HepG2 (cell line): ENCODE measurements around the gene CHCHD3. TPM values are rescaled to one million over a fixed set of nuclear protein-coding genes. Genes with fewer than 3 reads are reported as not detected.

Source experiments
- ATAC-seq: fragments of 200-7000 bp; cut with Tn5 transposase; 3 replicates; pipeline ENCODE4 v1.9.1; 2020; ENCODE audit warnings: mild to moderate bottlenecking, moderate library complexity
- BruUV-seq: library from RNA; stranded (reverse); fragments of 400-500 nt; replicated peaks from 2 replicates; lab custom pipeline; 2021; lab: Mats Ljungman, UMichigan
- CTCF ChIA-PET: fragments of 300-600 bp; formaldehyde crosslinking; extraction: SDS; loops from one replicate; lab custom pipeline; 2021; ENCODE audit warnings: low total read pairs, inconsistent platforms, low intra/inter-chr PET ratio; lab: Yijun Ruan, JAX
- POLR2A ChIA-PET: fragments of 350-600 bp; sonication (Branson Sonifier 250); formaldehyde crosslinking; loops from one replicate; lab custom pipeline; 2020; ENCODE audit warnings: antibody characterized with exemption, inconsistent platforms; lab: Yijun Ruan, JAX
- DNase-seq: peaks from one replicate; pipeline ENCODE4 v3.0.0-alpha.2; 2015; ENCODE audit warnings: low spot score
- FAIRE-seq: peaks from 3 replicates; lab custom pipeline; 2011; peaks lifted over from hg19 to GRCh38; lab: Jason Lieb, UNC
- H2AFZ ChIP-seq: one replicate; pipeline ENCODE4 v1.6.1; 2011; ENCODE audit warnings: low read length, inconsistent platforms
- H3K27ac ChIP-seq: fragments of 300-600 bp; 3 replicates; pipeline ENCODE4 v1.8.0; 2011; ENCODE audit warnings: mixed run types, mild to moderate bottlenecking, mixed read lengths, low read length, inconsistent platforms; ENCODE audit not compliant: insufficient read depth; ENCODE audit errors: extremely low read length
- H3K27me3 ChIP-seq, 2 experiments: fragments of 200-600 bp in 1 of 2; 2 replicates in 1 of 2; 3 replicates in 1 of 2; pipeline versions ENCODE4 v1.6.0 to v1.8.0; 2011; ENCODE audit warnings: low read length in 2 of 2, mild to moderate bottlenecking in 2 of 2, moderate library complexity in 2 of 2, inconsistent platforms in 1 of 2; ENCODE audit not compliant: insufficient read depth in 2 of 2, control insufficient read depth in 1 of 2
- H3K36me3 ChIP-seq, 2 experiments: fragments of 200-600 bp in 1 of 2; replicated peaks in 1 of 2; 2 replicates in 1 of 2; 3 replicates in 1 of 2; pipeline versions ENCODE4 v1.5.1 to v1.8.0; 2011; ENCODE audit warnings: low read length in 2 of 2, inconsistent platforms in 1 of 2; ENCODE audit not compliant: insufficient read depth in 2 of 2, control insufficient read depth in 1 of 2
- H3K4me1 ChIP-seq: 2 replicates; pipeline ENCODE4 v1.5.1; 2012; ENCODE audit warnings: low read length, inconsistent platforms; ENCODE audit not compliant: insufficient read depth
- H3K4me2 ChIP-seq: 2 replicates; pipeline ENCODE4 v1.6.0; 2011; ENCODE audit warnings: low read depth, low read length, inconsistent platforms
- H3K4me3 ChIP-seq, 3 experiments: fragments of 200-600 bp in 1 of 3; sonication (generic), shearing (Covaris generic) in 1 of 3; replicated peaks in 1 of 3; 2 replicates each; pipeline ENCODE4 v1.5.1; 2011 to 2016; ENCODE audit warnings: low read length in 3 of 3, inconsistent platforms in 2 of 3, low read depth in 2 of 3, mild to moderate bottlenecking in 2 of 3, control low read depth in 1 of 3, mixed read lengths in 1 of 3; ENCODE audit not compliant: insufficient read depth in 1 of 3
- H3K79me2 ChIP-seq: one replicate; pipeline ENCODE4 v1.6.1; 2011; ENCODE audit warnings: low read length, inconsistent platforms; ENCODE audit not compliant: insufficient read depth
- H3K9ac ChIP-seq: 2 replicates; pipeline ENCODE4 v1.6.0; 2011; ENCODE audit warnings: mild to moderate bottlenecking, low read depth, low read length, inconsistent platforms; ENCODE audit not compliant: insufficient read depth
- H3K9me3 ChIP-seq: 2 replicates; pipeline ENCODE4 v1.5.1; 2012; ENCODE audit warnings: mild to moderate bottlenecking, low read length
- H4K20me1 ChIP-seq: 2 replicates; pipeline ENCODE4 v1.6.0; 2011; ENCODE audit warnings: inconsistent platforms, mild to moderate bottlenecking, low read length, moderate library complexity; ENCODE audit not compliant: insufficient read depth
- ETV6 ChIP-seq: sonication (generic); formaldehyde crosslinking; conservative IDR thresholded peaks from 2 replicates; pipeline ENCODE4 v1.4.0; 2020; ENCODE audit warnings: missing genetic modification reagents
- HINFP ChIP-seq: sonication (generic); formaldehyde crosslinking; IDR thresholded peaks from 2 replicates; pipeline ENCODE4 v1.4.0; 2020; ENCODE audit warnings: low read depth, mild to moderate bottlenecking, missing genetic modification reagents
- JDP2 ChIP-seq: sonication (generic); formaldehyde crosslinking; IDR thresholded peaks from 2 replicates; pipeline ENCODE4 v1.8.1; 2022; ENCODE audit warnings: missing genetic modification reagents, borderline replicate concordance
- MYC ChIP-seq: sonication (generic); formaldehyde crosslinking; IDR thresholded peaks from 2 replicates; pipeline ENCODE4 v1.9.0; 2021; ENCODE audit warnings: missing genetic modification reagents, borderline replicate concordance
- PBX3 ChIP-seq: sonication (generic); formaldehyde crosslinking; IDR thresholded peaks from 2 replicates; pipeline ENCODE4 v1.8.1; 2023; ENCODE audit warnings: missing genetic modification reagents, inconsistent platforms, borderline replicate concordance
- PHB2 ChIP-seq: fragments of 450-650 bp; IDR thresholded peaks from 2 replicates; pipeline ENCODE4 v1.6.1; 2018; ENCODE audit not compliant: partially characterized antibody
- SNAPC2 ChIP-seq: sonication (generic); formaldehyde crosslinking; IDR thresholded peaks from 2 replicates; pipeline ENCODE4 v1.8.1; 2022; ENCODE audit warnings: mild to moderate bottlenecking, missing genetic modification reagents
- ZBTB8A ChIP-seq: sonication (generic); formaldehyde crosslinking; IDR thresholded peaks from 2 replicates; pipeline ENCODE4 v1.4.0; 2020; ENCODE audit warnings: mild to moderate bottlenecking, low read depth, missing genetic modification reagents, borderline replicate concordance
- ZNF12 ChIP-seq: sonication (generic); formaldehyde crosslinking; IDR thresholded peaks from 2 replicates; pipeline ENCODE4 v1.5.0; 2020; ENCODE audit warnings: missing genetic modification reagents
- ZNF121 ChIP-seq: sonication (generic); formaldehyde crosslinking; IDR thresholded peaks from 2 replicates; pipeline ENCODE4 v1.5.0; 2020; ENCODE audit warnings: mild to moderate bottlenecking, missing genetic modification reagents
- ZNF282 ChIP-seq: fragments of 450-650 bp; IDR thresholded peaks from 2 replicates; pipeline ENCODE4 v1.6.1; 2018; ENCODE audit not compliant: partially characterized antibody
- ZNF44 ChIP-seq: sonication (generic); formaldehyde crosslinking; IDR thresholded peaks from 2 replicates; pipeline ENCODE4 v1.5.1; 2020; ENCODE audit warnings: mild to moderate bottlenecking, missing genetic modification reagents
- ZNF564 ChIP-seq: sonication (generic); formaldehyde crosslinking; IDR thresholded peaks from 2 replicates; pipeline ENCODE4 v1.8.1; 2023; ENCODE audit warnings: mild to moderate bottlenecking, missing genetic modification reagents
- ZNF678 ChIP-seq: sonication (generic); formaldehyde crosslinking; IDR thresholded peaks from 2 replicates; pipeline ENCODE4 v1.4.0; 2020; ENCODE audit warnings: mild to moderate bottlenecking, missing genetic modification reagents
- ZNF83 ChIP-seq: sonication (generic); formaldehyde crosslinking; IDR thresholded peaks from 2 replicates; pipeline ENCODE4 v1.4.0; 2020; ENCODE audit warnings: missing genetic modification reagents, mild to moderate bottlenecking, borderline replicate concordance
- WGBS: methylation state at CpG from one replicate; pipeline ENCODE4 v1.1.6; 2017; ENCODE audit warnings: low lambda C conversion rate; 5-methylcytosine and 5-hydroxymethylcytosine counted together
- in situ Hi-C: cut with HindIII; loops from 2 replicates; pipeline ENCODE4 v1.10.0; 2017; ENCODE audit warnings: low pct_unique_long_range_greater_than_20kb; ENCODE audit not compliant: extremely low pct_ligation_motif_present
- intact Hi-C: fragments of 100-400 bp; cut with micrococcal nuclease; formaldehyde crosslinking; loops from one replicate; pipeline ENCODE4 v1.10.0; 2022; ENCODE audit not compliant: unreplicated experiment
- polyA plus RNA-seq, 8 experiments: library from polyadenylated mRNA; depleted of rRNA in 3 of 8; stranded (reverse) in 7 of 8; unstranded in 1 of 8; fragments of >200 nt; fragmentation: Illumina TruSeq in 4 of 8; extraction: Trizol in 4 of 8; gene quantifications; 2 replicates each; pipeline versions ENCODE4 v1.2.1 to v1.2.3, GENCODE V29; 2011 to 2016; ENCODE audit warnings: low read depth in 4 of 8, missing spikeins in 1 of 8, mixed read lengths in 1 of 8; ENCODE audit not compliant: insufficient read depth in 1 of 8
- total RNA-seq, 5 experiments: library from RNA; depleted of rRNA; stranded (reverse); fragments of >200 nt; fragmentation: Illumina TruSeq; extraction: Trizol; gene quantifications; 2 replicates each; pipeline ENCODE4 v1.2.3, GENCODE V29; 2016; ENCODE audit warnings: low read depth in 1 of 5

Gene CHCHD3
- total and polyA plus RNA-seq, 2 of the 13 experiments (the other 11 are each of a cell fraction or from before 2014, with no cell fraction given) = 32.7 to 86.8 TPM

- BruUV-seq = no TSS peak
- Histone ChIP-seq H2AFZ (no peak overlapping the region), H3K36me3 (no peaks in the 10 kb centered on the region), H3K9me3 (peaks cover 8% of the 10 kb centered on the region; the same call in 1 of the 2 replicates), H3K9ac (no peak overlapping the region), H3K27ac (no peak overlapping the region), H4K20me1 (no peaks in the 10 kb centered on the region), H3K4me1 (0 out of 2 replicates have a peak, but pooled peaks cover 5% of the 10 kb centered on the region), H3K4me2 (no peak overlapping the region), H3K27me3 (no peaks in the 10 kb centered on the region), H3K79me2 (no peaks in the 10 kb centered on the region), H3K4me3 (no peak overlapping the region)
- DNase-seq (no peak), FAIRE-seq (no peak), ATAC-seq (no peak)
- WGBS = 100% methylated on average over 1 of the region's 1 CpG
- TF ChIP-seq ZNF121 (CRISPR knock-in tag) (no peak), ZNF44 (CRISPR knock-in tag) (no peak), ZNF564 (CRISPR knock-in tag) (peak; percentile 99), ZNF12 (CRISPR knock-in tag) (peak; percentile 62)
- in situ Hi-C loops (no loop called here), intact Hi-C loops (no loop called here)
- POLR2A ChIA-PET = no interaction called here
- CTCF ChIA-PET = no interaction called here
Observed at GRCh38 chr7:132935608-132936007, 146.3 kb downstream of the CHCHD3 start.

GRCh38 chr7:132934017-132934416 is 147.9 kb downstream of the CHCHD3 start:
- Histone ChIP-seq H3K27me3 (no peaks in the 10 kb centered on the region), H3K4me1 (0 out of 2 replicates have a peak, but pooled peaks cover 5% of the 10 kb centered on the region), H3K27ac (no peak overlapping the region), H3K4me2 (no peak overlapping the region), H4K20me1 (no peaks in the 10 kb centered on the region), H2AFZ (no peak overlapping the region)
- ATAC-seq = no peak
- FAIRE-seq = no peak
- in situ Hi-C loops = no loop called here
- CTCF ChIA-PET = no interaction called here
- DNase-seq = no peak
- TF ChIP-seq ZNF282 (no peak), MYC (CRISPR knock-in tag) (no peak), ZNF678 (CRISPR knock-in tag) (no peak), PHB2 (no peak), ZBTB8A (CRISPR knock-in tag) (no peak), ZNF83 (CRISPR knock-in tag) (no peak), ETV6 (CRISPR knock-in tag) (no peak), PBX3 (no peak), JDP2 (CRISPR knock-in tag) (no peak), HINFP (CRISPR knock-in tag) (no peak), SNAPC2 (CRISPR knock-in tag) (no peak)
- TF ChIP-seq, all 625 proteins: peak for 0
- no TSS peak for BruUV-seq
- Histone ChIP-seq H3K79me2 (no peaks in the 10 kb centered on the region), H3K9ac (no peak overlapping the region), H3K4me3 (no peak overlapping the region), H3K9me3 (peaks cover 8% of the 10 kb centered on the region; the same call in 1 of the 2 replicates), H3K36me3 (no peaks in the 10 kb centered on the region)
- POLR2A ChIA-PET = no interaction called here
- 100% methylated on average over 2 of the region's 2 CpGs for WGBS
- intact Hi-C loops = no loop called here
